Activated T-helper 17 cell treated with anti-CD3 and anti-CD28 coated beads, Interleukin-2, amount 50 U/mL, for 72 hours (primary cell): ENCODE results near the gene MTF1. TPM values are rescaled to one million over a fixed set of nuclear protein-coding genes. Genes with fewer than 3 reads are reported as not detected.

Experiments
- ATAC-seq: fragments of 150-1000 bp; cut with Tn5 transposase; replicated peaks from 2 replicates; pipeline ENCODE4 v1.10.0; 2021; ENCODE audit warnings: mild to moderate bottlenecking, moderate library complexity
- H3K27ac Mint-ChIP-seq: one replicate; pipeline ENCODE4 v1.8.0; 2022; ENCODE audit warnings: mixed read lengths
- H3K27me3 Mint-ChIP-seq: one replicate; pipeline ENCODE4 v1.8.0; 2022; ENCODE audit warnings: mixed read lengths
- H3K36me3 Mint-ChIP-seq: one replicate; pipeline ENCODE4 v1.8.0; 2022; ENCODE audit warnings: low read depth, mild to moderate bottlenecking, mixed read lengths
- H3K4me1 Mint-ChIP-seq: one replicate; pipeline ENCODE4 v1.8.0; 2022; ENCODE audit warnings: mixed read lengths
- H3K4me3 Mint-ChIP-seq: one replicate; pipeline ENCODE4 v1.8.0; 2022; ENCODE audit warnings: mild to moderate bottlenecking, mixed read lengths
- H3K9me3 Mint-ChIP-seq: one replicate; pipeline ENCODE4 v1.8.0; 2022; ENCODE audit warnings: mixed read lengths
- total RNA-seq, 2 donors: library from RNA; stranded (reverse); gene quantifications; one replicate each; pipeline ENCODE4 v1.2.3, GENCODE V29; 2022

Gene MTF1
- total RNA-seq, 2 donors from 2014 or later = 23.5 to 27.2 TPM

DNA sequence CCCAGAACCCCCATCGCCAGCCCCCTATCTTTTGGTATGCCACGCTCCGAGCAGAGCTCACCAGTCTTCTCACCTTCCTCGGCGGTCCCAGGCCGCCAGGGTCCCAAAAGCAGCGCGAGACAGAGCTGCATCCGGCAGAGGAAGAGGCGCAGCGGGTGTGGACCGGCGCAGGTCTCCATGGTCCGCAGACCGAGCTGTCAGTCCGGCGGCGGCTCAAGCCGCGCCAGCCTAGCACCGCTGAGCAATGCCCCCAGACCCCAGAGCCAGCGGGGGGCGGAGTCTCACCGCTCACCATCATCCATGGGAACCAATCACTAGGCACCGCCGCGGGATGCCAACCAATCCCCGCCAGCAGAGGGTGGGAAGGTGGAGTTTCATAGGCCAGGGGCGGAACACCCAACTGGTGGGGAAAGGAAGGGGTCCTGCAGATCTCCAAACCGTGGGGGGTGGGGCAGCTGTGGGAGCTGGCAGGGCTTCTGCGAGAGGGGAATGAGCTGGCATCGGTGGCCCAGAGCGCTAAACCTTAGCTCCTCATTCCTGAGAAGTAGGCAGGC is 94.4 kb downstream of the MTF1 start, which contains the start of gene EPHA10:
Gene EPHA10 (minus strand): TSS at position 233 of the 554 bp plus-strand sequence. CDS start 54 bp downstream, at position 179.
- H3K36me3 Mint-ChIP-seq = peaks cover 5% of the 10 kb centered on the region
- ATAC-seq = no peak
- peak within 1 kb of the TSS; percentile 59 for H3K4me3 Mint-ChIP-seq
- peaks cover 60% of the 10 kb centered on the region for H3K27me3 Mint-ChIP-seq
- no peaks in the 10 kb centered on the region for H3K9me3 Mint-ChIP-seq
- no peaks in the 10 kb centered on the region for H3K4me1 Mint-ChIP-seq
- no peak within 1 kb of the TSS for H3K27ac Mint-ChIP-seq

- Mint-ChIP-seq H3K27me3 (peaks cover 57% of the 10 kb centered on the region), H3K27ac (no peak overlapping the region), H3K36me3 (peaks cover 5% of the 10 kb centered on the region), H3K9me3 (no peaks in the 10 kb centered on the region), H3K4me3 (no peak overlapping the region), H3K4me1 (no peaks in the 10 kb centered on the region)
- no peak for ATAC-seq
Measured at GRCh38 chr1:37764414-37764825, 95.0 kb downstream of the MTF1 start.

DNA sequence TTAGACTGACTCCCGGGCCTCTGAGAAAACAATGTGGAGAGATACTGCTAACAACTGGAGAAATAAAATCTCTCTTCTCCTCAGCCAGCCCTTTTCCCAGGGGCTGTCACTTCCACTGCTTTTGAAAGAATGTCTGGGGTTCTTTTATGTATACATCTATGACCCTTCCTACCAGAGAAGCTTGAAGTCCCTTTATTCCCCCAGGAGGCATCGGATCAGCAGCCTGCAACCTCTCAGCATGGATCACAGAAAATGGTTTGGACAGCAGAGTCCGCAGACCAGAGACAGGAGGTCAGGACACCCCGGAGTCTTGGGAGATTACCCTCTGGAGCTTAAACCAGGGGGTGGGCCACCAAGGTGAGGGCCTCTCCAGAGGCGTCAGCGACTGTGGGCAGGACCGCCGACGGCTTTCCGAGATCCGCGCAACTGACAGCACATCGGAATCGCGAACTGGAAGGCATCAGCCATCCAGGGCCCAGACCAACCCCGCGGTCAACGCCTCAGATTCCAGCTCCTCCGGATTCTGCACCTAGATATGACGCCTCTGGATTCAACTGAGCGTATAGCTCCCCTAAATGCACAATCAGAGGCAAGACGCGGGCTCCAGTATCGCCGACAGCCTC is 95.5 kb downstream of the MTF1 start:
- Mint-ChIP-seq H3K4me3 (no peak overlapping the region), H3K36me3 (peaks cover 5% of the 10 kb centered on the region), H3K4me1 (no peaks in the 10 kb centered on the region), H3K27me3 (peaks cover 52% of the 10 kb centered on the region), H3K9me3 (no peaks in the 10 kb centered on the region), H3K27ac (no peak overlapping the region)
- no peak for ATAC-seq

DNA sequence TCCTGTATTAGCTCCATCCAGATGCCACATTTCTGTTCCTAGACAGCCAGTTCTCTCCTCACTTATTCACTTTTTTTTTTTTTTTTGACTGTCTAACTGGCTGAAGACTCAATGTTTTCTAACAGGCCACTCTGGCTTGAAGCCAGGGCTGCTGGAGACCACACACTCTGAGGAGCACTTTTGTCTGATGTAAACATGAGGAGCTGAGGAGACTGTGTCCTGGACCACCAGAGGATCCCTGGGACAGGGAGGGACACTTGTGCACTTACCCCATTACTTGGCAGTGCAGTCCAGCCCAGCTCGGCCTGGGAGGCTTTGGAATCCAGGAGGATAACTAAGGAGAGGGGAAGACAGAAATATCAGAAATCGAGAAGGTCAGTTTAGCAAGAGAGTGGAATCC is 96.9 kb downstream of the MTF1 start:
- peaks cover 43% of the 10 kb centered on the region for H3K27me3 Mint-ChIP-seq
- no peaks in the 10 kb centered on the region for H3K4me1 Mint-ChIP-seq
- no peaks in the 10 kb centered on the region for H3K9me3 Mint-ChIP-seq

GRCh38 chr1:37761416-37762095 is 97.8 kb downstream of the MTF1 start:
- H3K9me3 Mint-ChIP-seq = no peaks in the 10 kb centered on the region
- ATAC-seq = no peak
- H3K4me1 Mint-ChIP-seq = no peaks in the 10 kb centered on the region
- H3K27ac Mint-ChIP-seq = no peak overlapping the region
- no peak overlapping the region for H3K4me3 Mint-ChIP-seq
- peaks cover 5% of the 10 kb centered on the region for H3K36me3 Mint-ChIP-seq
- peaks cover 37% of the 10 kb centered on the region for H3K27me3 Mint-ChIP-seq

More for the DNA sequence above, 96.9 kb downstream of the MTF1 start:
- ATAC-seq = no peak
- Mint-ChIP-seq H3K4me3 (no peak overlapping the region), H3K36me3 (peaks cover 5% of the 10 kb centered on the region), H3K27ac (no peak overlapping the region)

Other genes with a start within 250 kb of the MTF1 start
- not detected for gene RSPO1, start 224.7 kb downstream of the MTF1 start, total RNA-seq
- 10 to 100 TPM; 51.2 to 67.5 TPM for gene CDCA8, start 167.1 kb downstream of the MTF1 start, total RNA-seq
- gene EPHA10, start 94.5 kb downstream of the MTF1 start, total RNA-seq = 1 to 10 TPM; 1.4 to 1.7 TPM
- 1 to 10 TPM; 3.0 to 5.2 TPM for gene MANEAL, start 65.7 kb downstream of the MTF1 start, total RNA-seq
- 10 to 100 TPM; 17.7 to 29.4 TPM for gene C1orf122, start 51.8 kb downstream of the MTF1 start, total RNA-seq
- 10 to 100 TPM; 20.1 to 48.3 TPM for gene YRDC, start 51.4 kb downstream of the MTF1 start, total RNA-seq
- 10 to 100 TPM; 21.6 to 26.9 TPM for gene INPP5B, start 87.5 kb upstream of the MTF1 start, total RNA-seq
- 100 to 1,000 TPM in 1 of 2 donors, 10 to 100 TPM in 1; 77.5 to 129 TPM for gene SF3A3, start 130.4 kb upstream of the MTF1 start, total RNA-seq
- 10 to 100 TPM in 1 of 2 donors, 1 to 10 TPM in 1; 8.6 to 15.5 TPM for gene FHL3, start 145.9 kb upstream of the MTF1 start, total RNA-seq
- 10 to 100 TPM; 41.1 to 60.8 TPM for gene UTP11, start 153.1 kb upstream of the MTF1 start, total RNA-seq
- gene POU3F1, start 187.2 kb upstream of the MTF1 start, total RNA-seq = under 1 TPM; 0.11 TPM